A549 (cell line): Measurements from ENCODE around the gene ZBTB44. TPM values are rescaled to one million over a fixed set of nuclear protein-coding genes. Genes with fewer than 3 reads are reported as not detected.

Source experiments
- ATAC-seq, 2 experiments: fragments of 200-7000 bp in 1 of 2; fragments of >200 bp in 1 of 2; cut with Nextera tagmentation in 1 of 2; cut with Tn5 transposase in 1 of 2; 3 replicates each; pipeline versions ENCODE4 v1.8.0 to v1.9.1; 2018 to 2020; ENCODE audit warnings: mild to moderate bottlenecking in 1 of 2, moderate library complexity in 1 of 2
- CTCF ChIA-PET: fragments of 300-600 bp; sonication (Branson Sonifier 250); formaldehyde crosslinking; extraction: SDS; loops from one replicate; lab custom pipeline; 2021; ENCODE audit warnings: antibody characterized with exemption, inconsistent platforms; lab: Yijun Ruan, JAX
- POLR2A ChIA-PET: fragments of 350-600 bp; formaldehyde crosslinking; extraction: SDS; loops from one replicate; lab custom pipeline; 2021; ENCODE audit warnings: antibody characterized with exemption, inconsistent platforms; lab: Yijun Ruan, JAX
- DNase-seq, 2 experiments: peaks; one replicate each; pipeline versions ENCODE4 v3.0.0 to v3.0.0-alpha.2; 2011 to 2016; ENCODE audit warnings: low read depth in 1 of 2, low spot score in 1 of 2
- FAIRE-seq: peaks from 2 replicates; lab custom pipeline; 2011; peaks lifted over from hg19 to GRCh38; lab: Jason Lieb, UNC
- H3K27ac ChIP-seq, 2 experiments: fragments of >200 bp; sonication (Bioruptor Twin); formaldehyde crosslinking; 3 replicates each; pipeline ENCODE4 v1.5.1; 2016 to 2017
- H3K4me1 ChIP-seq: fragments of >200 bp; sonication (Bioruptor Twin); formaldehyde crosslinking; 3 replicates; pipeline ENCODE4 v1.6.1; 2016
- H3K4me2 ChIP-seq: fragments of >200 bp; sonication (Bioruptor Twin); formaldehyde crosslinking; 3 replicates; pipeline ENCODE4 v1.6.1; 2016
- H3K4me3 ChIP-seq: fragments of >200 bp; sonication (Bioruptor Twin); formaldehyde crosslinking; 3 replicates; pipeline ENCODE4 v1.5.1; 2016
- H3K9me3 ChIP-seq: fragments of >200 bp; sonication (Bioruptor Twin); formaldehyde crosslinking; 3 replicates; pipeline ENCODE4 v1.6.1; 2016
- BHLHE40 ChIP-seq: IDR thresholded peaks from 2 replicates; pipeline ENCODE4 v1.6.1; 2012; ENCODE audit warnings: low read depth, low read length, inconsistent platforms
- CBX2 ChIP-seq: fragments of 200-600 bp; sonication (generic); IDR thresholded peaks from 2 replicates; pipeline ENCODE4 v1.6.1; 2016; ENCODE audit warnings: low read depth, mild to moderate bottlenecking, borderline replicate concordance
- CEBPB ChIP-seq, 2 experiments: fragments of >200 bp in 1 of 2; sonication (Bioruptor Twin) in 1 of 2; formaldehyde crosslinking in 1 of 2; IDR thresholded peaks; 2 replicates each; pipeline ENCODE4 v1.6.1; 2012 to 2016
- CHD2 ChIP-seq: fragments of 150-350 bp; IDR thresholded peaks from 2 replicates; pipeline ENCODE4 v1.6.1; 2014; ENCODE audit warnings: low read length; ENCODE audit not compliant: partially characterized antibody
- EHF ChIP-seq: fragments of 250-450 bp; sonication (Bioruptor Pico); IDR thresholded peaks from 2 replicates; pipeline ENCODE4 v1.5.0; 2020; ENCODE audit warnings: mild to moderate bottlenecking
- EHMT2 ChIP-seq: fragments of 200-600 bp; sonication (generic); IDR thresholded peaks from 2 replicates; pipeline ENCODE4 v1.6.1; 2016; ENCODE audit warnings: antibody characterized with exemption, low read depth, mild to moderate bottlenecking, moderate library complexity
- ESRRA ChIP-seq: fragments of 150-350 bp; IDR thresholded peaks from 2 replicates; pipeline ENCODE4 v1.6.1; 2014; ENCODE audit warnings: mild to moderate bottlenecking, low read length, borderline replicate concordance
- GATA3 ChIP-seq: IDR thresholded peaks from 2 replicates; pipeline ENCODE4 v1.6.1; 2012; ENCODE audit warnings: borderline replicate concordance
- HEYL ChIP-seq: fragments of 250-450 bp; sonication (Bioruptor Pico); IDR thresholded peaks from 2 replicates; pipeline ENCODE4 v1.8.0; 2021; ENCODE audit warnings: mild to moderate bottlenecking, moderate library complexity
- HOXA7 ChIP-seq: fragments of 250-450 bp; sonication (Bioruptor Pico); IDR thresholded peaks from 2 replicates; pipeline ENCODE4 v1.5.0; 2020; ENCODE audit warnings: mild to moderate bottlenecking, moderate library complexity
- HOXB13 ChIP-seq: fragments of 250-450 bp; sonication (Bioruptor Pico); IDR thresholded peaks from 2 replicates; pipeline ENCODE4 v1.5.0; 2020; ENCODE audit warnings: low read depth, mild to moderate bottlenecking, moderate library complexity
- HOXB5 ChIP-seq: fragments of 250-450 bp; sonication (Bioruptor Pico); IDR thresholded peaks from 2 replicates; pipeline ENCODE4 v1.5.0; 2020; ENCODE audit warnings: mild to moderate bottlenecking, moderate library complexity
- JUNB ChIP-seq: fragments of >200 bp; sonication (Bioruptor Twin); formaldehyde crosslinking; IDR thresholded peaks from 2 replicates; pipeline ENCODE4 v1.6.1; 2016
- MAFK ChIP-seq: fragments of 450-650 bp; IDR thresholded peaks from 2 replicates; pipeline ENCODE4 v1.6.1; 2014; ENCODE audit not compliant: partially characterized antibody
- MAX ChIP-seq: IDR thresholded peaks from 2 replicates; pipeline ENCODE4 v1.6.1; 2012
- NFE2L2 ChIP-seq: fragments of 150-350 bp; conservative IDR thresholded peaks from 2 replicates; pipeline ENCODE4 v1.6.1; 2014; ENCODE audit warnings: low read length
- NPAS2 ChIP-seq: fragments of 250-450 bp; sonication (Bioruptor Pico); IDR thresholded peaks from 2 replicates; pipeline ENCODE4 v1.8.0; 2022; ENCODE audit warnings: mild to moderate bottlenecking, moderate library complexity, borderline replicate concordance
- NR3C1 ChIP-seq: fragments of >200 bp; sonication (Bioruptor Twin); formaldehyde crosslinking; IDR thresholded peaks from 3 replicates; pipeline ENCODE4 v1.6.1; 2017
- RAD21 ChIP-seq, 2 experiments: fragments of >200 bp in 1 of 2; sonication (Bioruptor Twin) in 1 of 2; formaldehyde crosslinking in 1 of 2; IDR thresholded peaks in 1 of 2; conservative IDR thresholded peaks in 1 of 2; 2 replicates in 1 of 2; 3 replicates in 1 of 2; pipeline ENCODE4 v1.6.1; 2012 to 2018; ENCODE audit warnings: inconsistent platforms in 1 of 2
- RCOR1 ChIP-seq: fragments of 150-350 bp; IDR thresholded peaks from 2 replicates; pipeline ENCODE4 v1.6.1; 2014; ENCODE audit warnings: antibody characterized with exemption, low read length, low read depth
- RNF2 ChIP-seq: fragments of 200-600 bp; sonication (generic); IDR thresholded peaks from 2 replicates; pipeline ENCODE4 v1.6.1; 2016; ENCODE audit warnings: low read depth, mild to moderate bottlenecking, antibody characterized with exemption, moderate library complexity, borderline replicate concordance
- SMC3 ChIP-seq: fragments of >200 bp; sonication (Bioruptor Twin); formaldehyde crosslinking; IDR thresholded peaks from 3 replicates; pipeline ENCODE4 v1.6.1; 2018; ENCODE audit warnings: inconsistent platforms
- USF2 ChIP-seq: fragments of 450-650 bp; IDR thresholded peaks from 2 replicates; pipeline ENCODE4 v1.6.1; 2014; ENCODE audit warnings: antibody characterized with exemption
- ZFP36 ChIP-seq: fragments of 450-650 bp; IDR thresholded peaks from 2 replicates; pipeline ENCODE4 v1.6.1; 2014; ENCODE audit warnings: borderline replicate concordance; ENCODE audit not compliant: partially characterized antibody
- ZSCAN20 ChIP-seq: fragments of 250-450 bp; sonication (Bioruptor Pico); IDR thresholded peaks from 2 replicates; pipeline ENCODE4 v1.8.0; 2022; ENCODE audit warnings: mild to moderate bottlenecking, moderate library complexity
- WGBS: methylation state at CpG from one replicate; pipeline ENCODE4 v1.1.6; 2017; ENCODE audit errors: missing lambda C conversion rate; 5-methylcytosine and 5-hydroxymethylcytosine counted together
- polyA plus RNA-seq, 4 experiments: library from polyadenylated mRNA; depleted of rRNA in 3 of 4; stranded (reverse); fragments of >200 nt; fragmentation: RNase III in 1 of 4; extraction: RNeasy Plus Mini Kit Qiagen cat#74134 plus additional on column Dnase treatment in 1 of 4; gene quantifications; 2 replicates in 3 of 4; 3 replicates in 1 of 4; pipeline ENCODE4 v1.2.3, GENCODE V29; 2011 to 2017
- TF ChIP-seq, protein P1 (sequence below): fragments of >200 bp; sonication (Bioruptor Twin); formaldehyde crosslinking; IDR thresholded peaks from 3 replicates; pipeline ENCODE4 v1.6.1; 2016
- TF ChIP-seq, protein P2 (sequence below): fragments of >200 bp; sonication (Bioruptor Twin); formaldehyde crosslinking; IDR thresholded peaks from 2 replicates; pipeline ENCODE4 v1.6.1; 2016
- TF ChIP-seq, protein P3 (sequence below): fragments of 150-350 bp; IDR thresholded peaks from 2 replicates; pipeline ENCODE4 v1.6.1; 2014; ENCODE audit warnings: low read depth, mild to moderate bottlenecking, low read length
- TF ChIP-seq, protein P4 (sequence below): IDR thresholded peaks from 2 replicates; pipeline ENCODE4 v1.6.1; 2012; ENCODE audit warnings: low read depth, borderline replicate concordance
- TF ChIP-seq, protein P5 (sequence below): IDR thresholded peaks from 2 replicates; pipeline ENCODE4 v1.6.1; 2012

Gene ZBTB44
- polyA plus RNA-seq, 2 of the 4 experiments (the other 2 are of a cell fraction): 6.7 to 16.1 TPM

DNA sequence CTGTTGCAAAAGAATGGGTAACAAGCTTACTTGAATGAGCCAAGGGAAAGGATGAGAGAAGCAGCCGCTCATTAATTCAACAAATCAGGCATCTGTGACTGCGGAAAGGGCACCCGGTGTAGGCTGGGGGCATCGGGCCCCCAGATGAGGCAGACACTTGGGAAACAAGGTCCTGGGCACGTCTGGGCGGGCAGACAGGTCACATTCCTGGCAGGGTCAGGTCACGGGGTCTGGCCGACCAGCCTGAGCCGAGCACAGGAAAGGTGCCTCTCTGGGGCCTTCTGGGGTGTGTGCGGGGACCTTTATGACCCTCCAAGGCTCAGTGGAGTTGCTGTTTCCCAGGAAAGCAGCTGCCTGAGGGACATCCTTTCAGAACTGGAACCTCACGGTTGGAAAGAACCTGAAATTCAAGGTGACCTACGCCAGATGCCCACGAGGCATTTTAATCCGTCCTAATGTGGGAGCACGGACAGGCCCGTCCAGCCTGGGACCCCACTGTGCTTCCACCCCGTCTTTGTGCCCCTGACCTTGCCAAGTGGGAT is 98.1 kb downstream of the ZBTB44 start:
- ChIA-PET POLR2A (no interaction called here), CTCF (interaction anchor here (1.1 to 1.5 kb wide), 2 partner anchors 214 to 645 kb away, joined by 4 to 5 read pairs; no protein-coding TSS in a partner anchor)
- DNase-seq (no peak), ATAC-seq (no peak), FAIRE-seq (no peak)
- no peak for TF ChIP-seq NPAS2
- TF ChIP-seq MAFK: no peak
- TF ChIP-seq MAX: no peak
- no peak for TF ChIP-seq BHLHE40
- TF ChIP-seq ZSCAN20: no peak
- TF ChIP-seq HOXB5 (CRISPR knock-in tag): no peak
- TF ChIP-seq CEBPB (IDR thresholded peaks at IDR 0.05): no peak
- no peak for TF ChIP-seq GATA3
- TF ChIP-seq, protein P1, sequence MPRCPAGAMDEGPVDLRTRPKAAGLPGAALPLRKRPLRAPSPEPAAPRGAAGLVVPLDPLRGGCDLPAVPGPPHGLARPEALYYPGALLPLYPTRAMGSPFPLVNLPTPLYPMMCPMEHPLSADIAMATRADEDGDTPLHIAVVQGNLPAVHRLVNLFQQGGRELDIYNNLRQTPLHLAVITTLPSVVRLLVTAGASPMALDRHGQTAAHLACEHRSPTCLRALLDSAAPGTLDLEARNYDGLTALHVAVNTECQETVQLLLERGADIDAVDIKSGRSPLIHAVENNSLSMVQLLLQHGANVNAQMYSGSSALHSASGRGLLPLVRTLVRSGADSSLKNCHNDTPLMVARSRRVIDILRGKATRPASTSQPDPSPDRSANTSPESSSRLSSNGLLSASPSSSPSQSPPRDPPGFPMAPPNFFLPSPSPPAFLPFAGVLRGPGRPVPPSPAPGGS: no peak
- TF ChIP-seq, protein P2, sequence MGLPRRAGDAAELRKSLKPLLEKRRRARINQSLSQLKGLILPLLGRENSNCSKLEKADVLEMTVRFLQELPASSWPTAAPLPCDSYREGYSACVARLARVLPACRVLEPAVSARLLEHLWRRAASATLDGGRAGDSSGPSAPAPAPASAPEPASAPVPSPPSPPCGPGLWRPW: no peak
- TF ChIP-seq EHMT2: no peak
- no peak for TF ChIP-seq CBX2
- TF ChIP-seq RNF2: no peak
- no peak for TF ChIP-seq USF2
- TF ChIP-seq ZFP36: no peak
- TF ChIP-seq, protein P3, sequence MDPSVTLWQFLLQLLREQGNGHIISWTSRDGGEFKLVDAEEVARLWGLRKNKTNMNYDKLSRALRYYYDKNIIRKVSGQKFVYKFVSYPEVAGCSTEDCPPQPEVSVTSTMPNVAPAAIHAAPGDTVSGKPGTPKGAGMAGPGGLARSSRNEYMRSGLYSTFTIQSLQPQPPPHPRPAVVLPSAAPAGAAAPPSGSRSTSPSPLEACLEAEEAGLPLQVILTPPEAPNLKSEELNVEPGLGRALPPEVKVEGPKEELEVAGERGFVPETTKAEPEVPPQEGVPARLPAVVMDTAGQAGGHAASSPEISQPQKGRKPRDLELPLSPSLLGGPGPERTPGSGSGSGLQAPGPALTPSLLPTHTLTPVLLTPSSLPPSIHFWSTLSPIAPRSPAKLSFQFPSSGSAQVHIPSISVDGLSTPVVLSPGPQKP: no peak
- no peak for TF ChIP-seq NR3C1
- TF ChIP-seq SMC3: no peak
- TF ChIP-seq RCOR1: no peak
- Histone ChIP-seq H3K27ac (no peak overlapping the region), H3K4me1 (no peaks in the 10 kb centered on the region), H3K4me2 (no peak overlapping the region), H3K4me3 (no peak overlapping the region), H3K9me3 (no peaks in the 10 kb centered on the region)
- 63% methylated on average over 13 of the region's 17 CpGs for WGBS

GRCh38 chr11:130216221-130216550 is 98.5 kb downstream of the ZBTB44 start:
- Histone ChIP-seq H3K4me2 (no peak overlapping the region), H3K4me1 (no peaks in the 10 kb centered on the region), H3K9me3 (no peaks in the 10 kb centered on the region), H3K27ac (no peak overlapping the region), H3K4me3 (no peak overlapping the region)
- ChIA-PET CTCF (interaction anchor here (1.1 to 1.5 kb wide), 2 partner anchors 215 to 646 kb away, joined by 4 to 5 read pairs; no protein-coding TSS in a partner anchor), POLR2A (no interaction called here)
- ATAC-seq: no peak
- no peak for DNase-seq
- 48% methylated on average over 4 of the region's 4 CpGs for WGBS
- TF ChIP-seq HOXA7 (CRISPR knock-in tag) (no peak), GATA3 (no peak), NFE2L2 (no peak), EHF (CRISPR knock-in tag) (no peak), ESRRA (no peak), USF2 (no peak), CBX2 (no peak), JUNB (no peak), HOXB5 (CRISPR knock-in tag) (no peak), MAX (no peak), HEYL (CRISPR knock-in tag) (no peak), RAD21 (conservative IDR thresholded peaks at IDR 0.05 in 1 of 2, IDR thresholded peaks at IDR 0.05 in 1 of 2) (no peak), HOXB13 (CRISPR knock-in tag) (no peak), CHD2 (no peak)
- TF ChIP-seq, protein P4, sequence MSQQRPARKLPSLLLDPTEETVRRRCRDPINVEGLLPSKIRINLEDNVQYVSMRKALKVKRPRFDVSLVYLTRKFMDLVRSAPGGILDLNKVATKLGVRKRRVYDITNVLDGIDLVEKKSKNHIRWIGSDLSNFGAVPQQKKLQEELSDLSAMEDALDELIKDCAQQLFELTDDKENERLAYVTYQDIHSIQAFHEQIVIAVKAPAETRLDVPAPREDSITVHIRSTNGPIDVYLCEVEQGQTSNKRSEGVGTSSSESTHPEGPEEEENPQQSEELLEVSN: no peak
- TF ChIP-seq, protein P5, sequence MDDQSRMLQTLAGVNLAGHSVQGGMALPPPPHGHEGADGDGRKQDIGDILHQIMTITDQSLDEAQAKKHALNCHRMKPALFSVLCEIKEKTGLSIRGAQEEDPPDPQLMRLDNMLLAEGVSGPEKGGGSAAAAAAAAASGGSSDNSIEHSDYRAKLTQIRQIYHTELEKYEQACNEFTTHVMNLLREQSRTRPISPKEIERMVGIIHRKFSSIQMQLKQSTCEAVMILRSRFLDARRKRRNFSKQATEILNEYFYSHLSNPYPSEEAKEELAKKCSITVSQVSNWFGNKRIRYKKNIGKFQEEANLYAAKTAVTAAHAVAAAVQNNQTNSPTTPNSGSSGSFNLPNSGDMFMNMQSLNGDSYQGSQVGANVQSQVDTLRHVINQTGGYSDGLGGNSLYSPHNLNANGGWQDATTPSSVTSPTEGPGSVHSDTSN: no peak
- TF ChIP-seq, protein P1: no peak
- no peak for FAIRE-seq
